Astrocyte (in vitro differentiated cells and primary cell): Measurements from ENCODE around the gene FAM149B1. TPM values are rescaled to one million over a fixed set of nuclear protein-coding genes. Genes with fewer than 3 reads are reported as not detected.

Experiments used
- DNase-seq: peaks from one replicate; pipeline ENCODE4 v3.0.0-alpha.2; 2010; ENCODE audit warnings: low read depth
- FAIRE-seq: peaks from 2 replicates; lab custom pipeline; 2011; peaks lifted over from hg19 to GRCh38; lab: Jason Lieb, UNC
- H2AFZ ChIP-seq: 2 replicates; pipeline ENCODE4 v1.6.0; 2012; ENCODE audit warnings: low read depth, low read length, inconsistent platforms
- H3K27ac ChIP-seq: 2 replicates; pipeline ENCODE4 v1.5.1; 2011; ENCODE audit warnings: low read depth, low read length, inconsistent platforms
- H3K27me3 ChIP-seq: 2 replicates; pipeline ENCODE4 v1.6.0; 2011; ENCODE audit warnings: low read length, inconsistent platforms; ENCODE audit not compliant: insufficient read depth
- H3K36me3 ChIP-seq: 2 replicates; pipeline ENCODE4 v1.5.1; 2011; ENCODE audit warnings: low read length, inconsistent platforms; ENCODE audit not compliant: insufficient read depth
- H3K4me1 ChIP-seq: 2 replicates; pipeline ENCODE4 v1.5.1; 2011; ENCODE audit warnings: low read length, inconsistent platforms; ENCODE audit not compliant: insufficient read depth
- H3K4me2 ChIP-seq: 2 replicates; pipeline ENCODE4 v1.6.0; 2012; ENCODE audit warnings: low read length, inconsistent platforms
- H3K4me3 ChIP-seq: 2 replicates; pipeline ENCODE4 v1.5.1; 2011; ENCODE audit warnings: low read depth, mild to moderate bottlenecking, low read length, inconsistent platforms; ENCODE audit not compliant: insufficient read depth
- H3K79me2 ChIP-seq: 2 replicates; pipeline ENCODE4 v1.6.0; 2012; ENCODE audit warnings: mild to moderate bottlenecking, low read length, inconsistent platforms; ENCODE audit not compliant: insufficient read depth
- H3K9ac ChIP-seq: 2 replicates; pipeline ENCODE4 v1.6.0; 2012; ENCODE audit warnings: mild to moderate bottlenecking, low read length, inconsistent platforms
- H3K9me3 ChIP-seq: 2 replicates; pipeline ENCODE4 v1.5.1; 2012; ENCODE audit warnings: low read depth, mild to moderate bottlenecking, low read length, inconsistent platforms; ENCODE audit not compliant: insufficient read depth
- H4K20me1 ChIP-seq: 2 replicates; pipeline ENCODE4 v1.6.0; 2012; ENCODE audit warnings: low read length, inconsistent platforms; ENCODE audit not compliant: insufficient read depth
- H3K27ac Mint-ChIP-seq: one replicate; pipeline ENCODE4 v1.8.0; 2021; ENCODE audit warnings: mild to moderate bottlenecking, mixed read lengths; ENCODE audit not compliant: unreplicated experiment
- H3K27me3 Mint-ChIP-seq: one replicate; pipeline ENCODE4 v1.8.0; 2021; ENCODE audit warnings: low read depth, mixed read lengths; ENCODE audit not compliant: unreplicated experiment
- H3K36me3 Mint-ChIP-seq: one replicate; pipeline ENCODE4 v1.8.0; 2021; ENCODE audit warnings: low read depth, mixed read lengths; ENCODE audit not compliant: unreplicated experiment
- H3K4me1 Mint-ChIP-seq: one replicate; pipeline ENCODE4 v1.8.0; 2021; ENCODE audit warnings: low read depth, mixed read lengths; ENCODE audit not compliant: unreplicated experiment
- H3K4me3 Mint-ChIP-seq: one replicate; pipeline ENCODE4 v1.8.0; 2021; ENCODE audit warnings: mild to moderate bottlenecking, moderate library complexity, mixed read lengths; ENCODE audit not compliant: unreplicated experiment
- H3K9me3 Mint-ChIP-seq: one replicate; pipeline ENCODE4 v1.8.0; 2021; ENCODE audit warnings: mild to moderate bottlenecking, mixed read lengths; ENCODE audit not compliant: unreplicated experiment
- EZH2 ChIP-seq: IDR thresholded peaks from 2 replicates; pipeline ENCODE4 v1.6.1; 2012; ENCODE audit warnings: mild to moderate bottlenecking, low read length, inconsistent platforms; ENCODE audit not compliant: insufficient read depth
- total RNA-seq: library from RNA; stranded (reverse); gene quantifications from 2 replicates; pipeline ENCODE4 v1.2.1, GENCODE V29; 2021
- TF ChIP-seq, protein P1 (sequence below): IDR thresholded peaks from 2 replicates; pipeline ENCODE4 v1.5.1; 2011; ENCODE audit warnings: low read depth, mild to moderate bottlenecking, inconsistent platforms, low read length, moderate library complexity; ENCODE audit not compliant: insufficient read depth

FAM149B1 gene
- total RNA-seq, 1 donor from 2014 or later, result 14.0 TPM

DNA sequence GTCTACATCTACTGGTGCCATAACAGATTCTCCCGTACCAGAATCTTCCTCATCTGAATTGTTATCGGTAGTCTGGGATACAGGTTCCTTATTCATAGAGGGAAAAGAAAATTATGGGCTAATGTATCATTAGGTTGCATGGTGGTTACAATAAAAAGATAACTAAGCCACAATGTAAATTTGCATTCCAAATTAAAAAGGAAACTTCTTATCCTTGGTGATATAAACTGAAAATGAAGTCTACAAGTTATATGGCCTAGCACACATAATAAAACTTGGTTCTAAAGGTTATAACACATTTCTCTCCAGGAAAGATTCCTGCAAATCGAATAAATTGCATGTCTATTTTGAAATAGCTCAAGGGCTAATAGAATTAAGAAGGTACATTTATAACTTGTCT is 33.2 kb upstream of the FAM149B1 start:
- Histone ChIP-seq H3K27ac (no peak overlapping the region), H3K4me2 (no peak overlapping the region), H3K9ac (no peak overlapping the region), H4K20me1 (no peaks in the 10 kb centered on the region), H3K4me1 (no peaks in the 10 kb centered on the region), H2AFZ (no peak overlapping the region), H3K9me3 (no peaks in the 10 kb centered on the region), H3K4me3 (no peak overlapping the region), H3K36me3 (peaks cover 64% of the 10 kb centered on the region), H3K79me2 (no peaks in the 10 kb centered on the region), H3K27me3 (no peaks in the 10 kb centered on the region)
- Mint-ChIP-seq H3K27ac (no peak overlapping the region), H3K4me1 (no peaks in the 10 kb centered on the region), H3K27me3 (no peaks in the 10 kb centered on the region), H3K9me3 (no peaks in the 10 kb centered on the region), H3K36me3 (peaks cover 9% of the 10 kb centered on the region), H3K4me3 (no peak overlapping the region)
- FAIRE-seq (no peak), DNase-seq (no peak)
- no peak for TF ChIP-seq EZH2
- TF ChIP-seq, protein P1, sequence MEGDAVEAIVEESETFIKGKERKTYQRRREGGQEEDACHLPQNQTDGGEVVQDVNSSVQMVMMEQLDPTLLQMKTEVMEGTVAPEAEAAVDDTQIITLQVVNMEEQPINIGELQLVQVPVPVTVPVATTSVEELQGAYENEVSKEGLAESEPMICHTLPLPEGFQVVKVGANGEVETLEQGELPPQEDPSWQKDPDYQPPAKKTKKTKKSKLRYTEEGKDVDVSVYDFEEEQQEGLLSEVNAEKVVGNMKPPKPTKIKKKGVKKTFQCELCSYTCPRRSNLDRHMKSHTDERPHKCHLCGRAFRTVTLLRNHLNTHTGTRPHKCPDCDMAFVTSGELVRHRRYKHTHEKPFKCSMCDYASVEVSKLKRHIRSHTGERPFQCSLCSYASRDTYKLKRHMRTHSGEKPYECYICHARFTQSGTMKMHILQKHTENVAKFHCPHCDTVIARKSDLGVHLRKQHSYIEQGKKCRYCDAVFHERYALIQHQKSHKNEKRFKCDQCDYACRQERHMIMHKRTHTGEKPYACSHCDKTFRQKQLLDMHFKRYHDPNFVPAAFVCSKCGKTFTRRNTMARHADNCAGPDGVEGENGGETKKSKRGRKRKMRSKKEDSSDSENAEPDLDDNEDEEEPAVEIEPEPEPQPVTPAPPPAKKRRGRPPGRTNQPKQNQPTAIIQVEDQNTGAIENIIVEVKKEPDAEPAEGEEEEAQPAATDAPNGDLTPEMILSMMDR, result no peak

DNA sequence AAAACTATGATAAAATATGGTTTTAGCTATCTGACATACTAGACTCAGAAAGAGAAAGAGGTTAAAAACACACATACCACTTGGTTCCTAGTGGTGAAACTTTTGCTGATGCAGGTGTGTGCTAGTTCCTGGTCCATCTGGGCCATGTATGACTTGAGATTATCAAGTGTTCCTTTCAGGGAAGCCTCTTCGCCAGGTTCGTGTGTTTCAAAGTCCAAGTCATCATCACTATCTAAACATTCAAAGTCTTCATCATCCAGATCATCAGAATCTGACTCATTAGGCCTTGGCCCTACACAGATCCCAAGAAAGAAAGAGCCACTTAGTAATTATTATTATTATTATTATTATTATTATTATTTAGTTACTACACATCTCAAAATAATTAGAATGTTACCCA is 31.3 kb upstream of the FAM149B1 start:
- Mint-ChIP-seq H3K36me3 (peaks cover 3% of the 10 kb centered on the region), H3K4me1 (no peaks in the 10 kb centered on the region), H3K27me3 (no peaks in the 10 kb centered on the region), H3K4me3 (no peak overlapping the region), H3K9me3 (no peaks in the 10 kb centered on the region), H3K27ac (no peak overlapping the region)
- Histone ChIP-seq H4K20me1 (no peaks in the 10 kb centered on the region), H3K4me2 (no peak overlapping the region), H3K36me3 (peaks cover 62% of the 10 kb centered on the region), H3K9ac (no peak overlapping the region), H3K79me2 (no peaks in the 10 kb centered on the region), H3K9me3 (no peaks in the 10 kb centered on the region), H3K27ac (no peak overlapping the region), H3K4me1 (no peaks in the 10 kb centered on the region), H3K27me3 (no peaks in the 10 kb centered on the region), H3K4me3 (no peak overlapping the region), H2AFZ (no peak overlapping the region)
- no peak for TF ChIP-seq EZH2
- TF ChIP-seq, protein P1, result no peak
- FAIRE-seq (no peak), DNase-seq (no peak)

DNA sequence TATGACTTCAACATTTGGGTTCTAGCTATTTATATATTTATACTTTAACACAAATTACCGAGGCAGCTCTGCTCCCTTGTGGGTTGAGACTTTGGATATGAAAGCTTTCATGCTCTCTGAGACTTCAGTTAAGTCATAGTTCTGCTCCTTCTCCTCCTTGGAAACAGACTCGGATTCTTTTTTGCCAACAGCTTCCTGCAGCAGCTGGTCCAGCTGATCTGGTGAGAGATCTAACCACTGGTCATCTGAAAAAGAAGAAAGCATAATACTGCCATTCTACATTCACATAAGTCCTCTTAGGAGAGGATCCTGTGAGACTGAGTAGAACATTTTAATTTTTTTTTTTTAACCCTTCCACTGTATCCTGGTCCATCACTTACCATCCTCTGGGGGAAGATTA is 28.7 kb upstream of the FAM149B1 start:
- Mint-ChIP-seq H3K4me1 (no peaks in the 10 kb centered on the region), H3K27me3 (no peaks in the 10 kb centered on the region), H3K27ac (no peak overlapping the region), H3K4me3 (no peak overlapping the region), H3K36me3 (peaks cover 3% of the 10 kb centered on the region), H3K9me3 (no peaks in the 10 kb centered on the region)
- no peaks in the 10 kb centered on the region for H3K4me1 ChIP-seq
- no peak overlapping the region for H3K4me2 ChIP-seq
- no peak overlapping the region for H3K4me3 ChIP-seq
- H4K20me1 ChIP-seq, result no peaks in the 10 kb centered on the region
- no peak for TF ChIP-seq EZH2
- TF ChIP-seq, protein P1, result no peak
- no peak overlapping the region for H2AFZ ChIP-seq
- no peaks in the 10 kb centered on the region for H3K27me3 ChIP-seq
- DNase-seq, result no peak
- H3K9me3 ChIP-seq, result no peaks in the 10 kb centered on the region
- peaks cover 58% of the 10 kb centered on the region for H3K36me3 ChIP-seq
- H3K9ac ChIP-seq, result no peak overlapping the region
- H3K27ac ChIP-seq, result no peak overlapping the region
- no peak for FAIRE-seq
- H3K79me2 ChIP-seq, result no peaks in the 10 kb centered on the region
